DMS153 treated with DMSO at 0.1 percent for 48 hours (cell line): ENCODE results near the gene TNF.

Experiments
- DNase-seq: peaks from one replicate; lab custom pipeline; 2025; ENCODE audit not compliant: unreplicated experiment; lab: John Stamatoyannopoulos, UW

TNF gene

DNA sequence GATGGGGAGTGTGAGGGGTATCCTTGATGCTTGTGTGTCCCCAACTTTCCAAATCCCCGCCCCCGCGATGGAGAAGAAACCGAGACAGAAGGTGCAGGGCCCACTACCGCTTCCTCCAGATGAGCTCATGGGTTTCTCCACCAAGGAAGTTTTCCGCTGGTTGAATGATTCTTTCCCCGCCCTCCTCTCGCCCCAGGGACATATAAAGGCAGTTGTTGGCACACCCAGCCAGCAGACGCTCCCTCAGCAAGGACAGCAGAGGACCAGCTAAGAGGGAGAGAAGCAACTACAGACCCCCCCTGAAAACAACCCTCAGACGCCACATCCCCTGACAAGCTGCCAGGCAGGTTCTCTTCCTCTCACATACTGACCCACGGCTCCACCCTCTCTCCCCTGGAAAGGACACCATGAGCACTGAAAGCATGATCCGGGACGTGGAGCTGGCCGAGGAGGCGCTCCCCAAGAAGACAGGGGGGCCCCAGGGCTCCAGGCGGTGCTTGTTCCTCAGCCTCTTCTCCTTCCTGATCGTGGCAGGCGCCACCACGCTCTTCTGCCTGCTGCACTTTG, at the start of gene TNF:
TSS of gene TNF (plus strand) at position 231 of the 567 bp plus-strand sequence. CDS start at position 408, 177 bp downstream.
- no peak for DNase-seq

DNA sequence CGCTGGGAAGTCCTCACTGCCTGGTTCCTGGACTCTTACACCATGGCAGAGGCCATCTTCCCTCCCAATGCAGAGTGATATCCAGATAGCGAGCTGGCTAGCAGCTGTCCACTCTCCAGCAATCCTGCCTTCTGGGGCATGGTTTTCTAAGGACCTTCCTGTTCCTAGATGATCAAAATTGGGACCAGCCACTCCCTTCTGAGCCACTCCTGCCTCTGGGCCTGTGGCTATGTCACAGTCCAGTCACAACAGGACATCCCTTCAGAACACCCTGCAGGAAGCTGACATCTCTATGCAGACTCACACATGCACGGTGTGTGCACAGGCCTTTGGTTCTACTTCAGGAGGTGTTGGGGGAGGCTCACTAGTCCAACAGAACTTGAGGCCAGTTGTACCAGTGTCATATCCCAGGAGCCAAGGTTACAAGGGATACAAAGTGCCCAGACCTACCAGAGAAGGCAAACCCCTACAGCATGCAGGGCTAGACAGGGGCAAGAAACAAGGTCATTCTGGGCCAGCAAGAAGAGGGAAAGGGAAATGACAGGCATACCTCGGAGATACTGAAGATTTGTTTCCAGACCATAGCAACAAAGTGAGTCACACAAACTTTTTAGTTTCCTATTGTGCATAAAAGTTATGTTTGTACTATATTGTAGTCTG, 49.3 kb upstream of the TNF start:
- no peak for DNase-seq

DNA sequence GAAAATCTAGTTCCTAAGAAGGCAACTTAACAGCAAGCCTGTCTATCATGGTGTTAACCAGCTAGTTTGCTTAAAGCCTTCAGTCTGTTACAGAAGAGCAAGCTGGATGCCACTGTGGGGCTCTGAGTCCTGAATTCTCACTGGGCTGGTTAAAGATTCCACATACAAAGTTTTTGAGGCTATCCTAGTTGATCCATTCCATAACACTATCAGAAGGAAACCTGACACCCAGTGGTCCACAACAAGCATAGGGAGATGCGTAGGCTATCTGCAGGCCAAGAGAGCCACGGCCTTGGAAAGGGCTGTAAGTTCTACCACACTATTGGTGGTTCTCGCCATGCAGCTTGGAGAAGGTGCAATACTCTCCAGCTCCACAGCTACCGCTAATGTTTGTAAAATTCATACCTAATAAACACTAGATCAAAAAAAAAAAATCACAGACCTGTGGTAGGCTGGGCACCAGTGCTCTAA, 47.0 kb upstream of the TNF start:
- no peak for DNase-seq

DNA sequence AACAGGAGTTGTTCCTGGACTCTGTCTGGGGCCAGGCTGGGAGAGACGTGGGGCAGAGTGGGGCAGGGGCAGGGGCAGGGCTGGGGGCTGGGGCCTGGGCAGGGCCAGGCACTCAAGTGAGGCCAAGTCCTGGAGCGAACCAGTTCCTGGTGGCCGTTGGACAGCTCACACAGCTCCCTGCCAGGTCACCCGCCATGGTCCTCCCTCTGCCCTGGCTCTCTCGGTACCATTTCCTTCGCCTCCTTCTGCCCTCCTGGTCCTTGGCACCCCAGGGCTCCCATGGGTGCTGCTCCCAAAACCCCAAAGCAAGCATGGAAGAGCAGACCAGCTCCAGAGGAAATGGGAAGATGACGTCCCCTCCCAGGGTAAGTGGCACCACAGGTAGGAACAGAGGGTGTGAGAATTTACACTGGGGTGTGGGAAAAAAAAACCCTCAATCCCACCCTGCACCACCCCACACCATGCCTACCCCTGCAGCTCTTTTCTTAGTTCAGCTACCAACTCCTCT, 46.5 kb upstream of the TNF start, which contains the start of gene MCCD1:
TSS of gene MCCD1 (plus strand) at position 142 of the 508 bp plus-strand sequence. CDS start at position 195, 53 bp downstream.
- DNase-seq = no peak

DNA sequence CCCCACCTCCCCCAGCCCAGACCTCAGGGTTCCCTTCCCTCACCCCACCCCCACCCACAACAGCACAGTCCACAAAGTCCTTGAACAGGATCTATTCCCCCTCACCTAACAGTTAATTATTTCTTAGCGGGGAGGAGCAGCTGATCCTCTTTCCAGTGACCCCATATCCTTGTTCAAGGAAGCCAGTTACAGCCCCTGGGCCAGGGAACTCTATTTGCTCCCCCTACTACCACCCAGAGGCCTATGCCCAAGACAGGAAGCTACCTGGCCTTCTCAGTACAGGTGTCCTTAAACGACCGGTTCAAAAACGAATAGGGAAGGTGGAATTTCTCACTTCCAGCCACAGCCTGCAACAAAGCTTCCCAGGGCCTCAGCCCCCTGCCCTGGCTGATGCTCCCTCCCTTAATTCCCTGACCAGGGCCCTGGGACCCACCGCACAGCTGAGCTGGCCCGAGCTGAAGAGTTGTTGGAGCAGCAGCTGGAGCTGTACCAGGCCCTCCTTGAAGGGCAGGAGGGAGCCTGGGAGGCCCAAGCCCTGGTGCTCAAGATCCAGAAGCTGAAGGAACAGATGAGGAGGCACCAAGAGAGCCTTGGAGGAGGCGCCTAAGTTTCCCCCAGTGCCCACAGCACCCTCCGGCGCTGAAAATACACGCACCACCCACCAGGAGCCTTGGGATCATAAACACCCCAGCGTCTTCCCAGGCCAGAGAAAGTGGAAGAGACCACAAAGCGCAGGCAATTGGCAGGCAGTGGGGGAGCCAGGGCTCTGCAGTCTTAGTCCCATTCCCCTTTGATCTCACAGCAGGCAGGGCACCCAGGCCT, 45.8 kb upstream of the TNF start:
- DNase-seq = no peak

DNA sequence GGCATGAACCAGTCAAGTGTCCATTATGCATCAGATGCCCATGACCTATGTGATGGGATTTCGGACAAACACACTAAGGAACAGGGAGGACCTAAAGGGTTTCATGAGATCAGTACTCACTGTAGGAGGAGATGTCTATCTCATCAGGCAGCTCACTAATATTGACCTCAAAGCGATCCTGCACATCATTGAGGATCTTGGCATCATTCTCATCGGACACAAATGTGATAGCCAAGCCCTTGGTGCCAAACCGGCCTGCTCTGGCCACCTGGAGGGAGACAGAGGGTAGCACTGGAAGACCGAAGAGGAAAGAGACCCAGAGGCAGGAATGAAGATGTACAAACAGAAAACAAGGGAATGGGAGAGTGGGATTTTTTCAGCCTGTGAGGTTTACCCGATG, 44.7 kb upstream of the TNF start:
- no peak for DNase-seq

DNA sequence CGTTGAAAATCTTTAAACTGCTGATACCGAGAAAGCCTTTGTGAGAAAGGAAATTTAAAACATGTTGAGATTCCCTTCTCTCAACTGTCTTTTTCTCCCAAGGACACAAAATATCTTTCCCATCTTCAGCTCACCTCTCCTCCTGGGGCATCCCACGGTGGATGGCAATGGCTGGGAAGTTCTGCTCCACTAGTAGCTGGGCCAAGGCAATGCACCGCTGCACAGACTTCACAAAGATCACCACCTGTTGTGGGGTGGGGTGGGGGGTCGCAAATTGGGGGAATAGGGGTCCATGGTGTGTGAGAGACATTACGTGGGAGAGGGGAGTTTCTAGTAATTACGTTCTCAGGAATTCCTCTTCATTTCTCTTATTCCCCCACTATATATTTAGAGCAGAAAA, 44.2 kb upstream of the TNF start:
- no peak for DNase-seq

DNA sequence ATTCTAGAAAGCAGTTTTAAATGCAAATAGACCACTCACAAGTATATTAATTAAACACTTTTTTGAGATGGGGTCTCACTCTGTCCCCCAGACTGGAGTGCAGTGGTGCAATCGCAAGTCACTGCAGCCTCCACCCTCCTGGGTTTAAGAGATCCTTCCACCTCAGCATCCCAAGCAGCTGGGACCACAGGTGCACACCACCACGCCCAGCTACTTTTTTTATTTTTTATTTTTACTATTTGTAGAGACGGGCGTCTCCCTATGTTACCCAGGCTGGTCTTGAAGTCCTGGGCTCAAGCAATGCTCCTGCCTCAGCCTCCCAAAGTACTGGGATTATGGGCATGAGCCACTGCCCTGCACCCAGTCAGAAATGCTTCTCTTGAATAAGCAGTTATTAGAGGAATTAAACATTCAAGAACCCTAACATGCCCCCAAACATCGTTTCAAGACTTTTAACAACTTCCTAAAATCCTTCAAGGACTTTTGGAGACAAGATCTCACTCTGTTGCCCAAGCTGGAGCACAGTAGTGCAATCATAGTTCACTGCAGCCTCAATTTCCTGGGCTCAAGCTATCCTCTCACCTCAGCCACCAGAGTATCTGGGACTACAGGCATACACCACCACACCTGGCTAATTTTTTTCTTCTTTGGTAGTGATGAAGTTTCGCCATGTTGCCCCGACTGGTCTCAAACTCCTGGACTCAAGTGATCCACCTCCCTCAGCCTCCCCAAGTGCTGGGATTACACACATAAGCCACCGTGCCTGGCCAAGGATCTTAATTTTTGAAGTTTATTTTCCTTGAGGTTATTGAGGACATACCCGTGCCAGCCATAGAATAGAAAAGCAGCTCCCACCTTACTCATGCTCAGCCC, 43.4 kb upstream of the TNF start:
- DNase-seq = no peak

DNA sequence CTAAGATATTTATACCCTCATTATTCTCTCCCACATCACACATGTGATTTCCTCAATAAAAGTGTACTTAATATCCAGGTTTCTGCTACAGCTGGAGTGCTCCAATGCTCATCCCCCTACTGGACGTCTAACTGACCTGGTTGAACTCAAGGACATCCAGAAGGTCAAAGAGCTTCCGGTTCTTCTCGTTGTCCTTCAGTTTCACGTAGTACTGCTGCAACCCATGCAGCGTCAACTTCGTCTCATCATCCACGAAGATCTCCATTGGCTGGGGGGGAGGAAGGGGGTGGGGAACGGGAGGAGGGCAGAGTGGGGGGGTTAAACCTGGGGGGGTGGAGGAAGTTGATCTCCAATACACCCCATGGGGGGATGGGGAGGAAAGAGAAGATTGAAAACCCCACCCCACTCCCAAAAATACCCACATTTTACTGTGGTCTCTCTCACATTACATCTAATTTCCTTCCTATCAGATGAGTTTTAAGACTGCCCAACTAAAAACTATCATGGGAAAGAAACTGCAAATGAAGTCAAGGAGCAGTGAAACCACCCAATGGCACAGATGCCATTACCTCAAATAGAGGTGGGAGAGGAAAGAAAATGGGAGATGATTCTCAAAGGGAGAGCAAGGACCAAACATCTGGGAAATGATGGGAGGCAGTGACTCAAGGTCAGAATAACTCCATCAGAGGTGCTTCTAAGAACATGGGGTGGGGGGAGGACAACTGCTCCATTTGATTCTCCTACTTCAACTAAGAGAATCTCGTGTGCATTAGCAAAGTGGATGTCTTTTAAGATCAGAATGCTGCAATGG, 42.5 kb upstream of the TNF start:
- no peak for DNase-seq

DNA sequence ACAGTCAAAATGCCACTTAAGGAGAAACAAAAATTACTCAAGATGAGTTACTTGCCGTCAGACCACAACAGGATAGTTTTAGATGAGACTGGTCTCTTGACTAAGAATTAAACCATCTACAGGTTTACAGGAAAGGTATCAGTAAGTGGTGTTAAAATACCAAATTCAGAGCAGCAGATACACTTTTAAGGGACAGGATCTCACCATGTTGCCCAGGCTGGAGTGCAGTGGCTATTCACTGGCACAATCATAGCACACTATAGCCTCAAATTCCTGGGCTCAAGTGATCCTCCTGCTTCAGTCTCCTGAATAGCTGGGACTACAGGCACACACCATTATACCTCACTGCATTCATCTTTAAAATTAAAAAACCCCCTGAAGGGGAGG, 41.9 kb upstream of the TNF start:
- no peak for DNase-seq

DNA sequence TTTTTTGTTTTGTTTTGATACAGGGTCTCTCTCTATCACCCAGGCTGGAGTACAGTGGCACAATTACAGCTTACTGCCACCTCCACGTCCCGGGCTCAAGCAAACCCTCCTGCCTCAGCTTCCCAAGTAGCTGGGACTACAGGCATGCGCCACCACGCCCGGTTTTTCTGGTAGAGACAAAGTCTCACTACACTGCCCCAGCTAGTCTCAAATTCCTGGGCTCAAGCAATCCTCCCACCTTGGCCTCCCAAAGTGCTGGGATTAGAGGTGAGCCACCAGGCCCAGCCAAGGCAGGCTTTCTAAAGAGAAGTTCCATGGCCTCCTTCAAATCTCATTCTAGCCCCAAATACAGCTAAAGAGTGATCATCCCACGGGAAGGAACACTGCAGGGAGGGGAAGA, 41.4 kb upstream of the TNF start:
- DNase-seq = no peak

DNA sequence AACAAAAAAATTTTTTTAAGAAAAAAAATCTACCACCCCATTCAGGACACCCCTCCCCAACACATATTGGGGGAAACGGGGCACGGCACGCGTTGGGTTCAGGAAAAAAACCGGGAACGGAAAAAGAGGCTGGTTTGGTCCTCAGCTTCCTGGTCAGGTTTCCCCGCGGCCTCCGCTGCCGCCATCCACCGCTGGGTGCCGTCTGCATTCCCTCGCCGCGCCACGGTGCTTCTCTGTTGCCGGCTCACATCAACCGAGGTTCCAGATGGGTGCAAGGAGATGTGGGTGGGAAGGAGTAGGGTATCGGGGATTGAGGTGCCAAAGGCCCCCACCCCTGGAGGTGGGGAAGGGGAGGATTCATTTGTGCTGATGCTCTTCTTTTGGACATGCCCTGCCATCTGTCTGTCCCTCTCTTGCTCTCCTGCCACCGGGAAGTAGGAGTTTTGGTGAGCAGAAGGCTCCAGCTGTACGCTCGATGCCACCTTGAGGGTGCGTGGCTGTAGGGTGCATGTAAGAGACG, 40.8 kb upstream of the TNF start:
- no peak for DNase-seq

DNA sequence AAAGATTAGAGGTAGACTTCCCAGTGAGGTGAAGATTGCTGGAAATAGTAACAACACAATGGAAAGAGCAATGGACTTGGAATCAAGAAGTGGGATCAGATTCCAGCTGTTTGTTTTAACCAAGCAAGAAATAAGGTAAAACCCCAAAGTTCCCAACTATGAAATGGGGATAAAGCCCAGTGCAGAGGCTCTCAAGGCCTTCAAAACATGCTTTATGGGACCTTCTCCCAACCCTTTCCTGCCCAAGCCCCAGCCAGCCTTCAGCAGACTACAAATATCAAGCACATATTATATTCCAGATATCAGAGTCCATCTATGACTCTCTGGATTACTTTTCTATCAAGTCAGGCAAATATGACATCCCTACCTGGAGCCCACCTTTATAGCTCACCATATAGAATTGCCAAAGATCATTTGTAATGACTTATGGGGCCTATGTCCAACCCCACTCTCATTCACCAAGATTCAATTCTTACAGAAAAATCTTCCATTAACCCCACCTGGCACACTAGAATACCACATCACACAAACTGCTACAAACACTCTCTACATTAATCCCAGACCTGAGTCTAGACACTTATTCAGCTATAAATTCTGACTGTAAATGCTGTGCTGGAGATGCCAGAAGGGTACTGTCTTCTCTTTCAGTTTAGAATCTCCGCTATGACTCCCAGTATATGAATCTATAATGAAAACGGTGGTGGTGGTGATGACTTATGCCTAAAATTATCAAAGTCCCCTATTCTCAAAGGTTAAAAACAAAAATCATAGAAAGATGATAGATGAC, 39.6 kb upstream of the TNF start:
- no peak for DNase-seq

DNA sequence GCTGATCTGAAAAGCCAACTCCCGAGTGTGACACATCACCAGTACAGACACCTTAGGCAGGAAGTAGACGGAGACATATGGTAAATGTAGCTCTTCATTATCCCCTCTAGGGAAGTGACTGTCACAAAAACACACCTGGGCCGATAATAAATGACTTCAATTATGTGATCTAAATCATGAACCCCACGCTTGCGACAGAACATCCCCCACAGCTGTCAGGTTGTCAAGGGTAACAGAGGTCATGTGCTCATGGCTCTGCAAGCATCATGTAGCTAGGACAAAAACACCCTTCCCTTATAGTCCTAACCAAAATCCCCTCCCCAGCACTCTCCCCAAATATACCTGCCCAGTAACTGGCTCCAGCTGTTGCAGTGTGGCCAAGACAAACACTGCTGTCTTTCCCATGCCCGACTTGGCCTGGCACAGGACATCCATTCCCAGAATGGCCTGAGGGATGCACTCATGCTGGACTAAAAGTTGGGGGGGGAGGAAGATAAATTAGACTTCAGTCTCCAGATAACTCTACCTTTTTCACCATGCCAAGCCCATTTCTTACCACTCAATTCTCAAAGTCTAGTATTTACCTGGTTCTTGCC, 36.5 kb upstream of the TNF start:
- no peak for DNase-seq

DNA sequence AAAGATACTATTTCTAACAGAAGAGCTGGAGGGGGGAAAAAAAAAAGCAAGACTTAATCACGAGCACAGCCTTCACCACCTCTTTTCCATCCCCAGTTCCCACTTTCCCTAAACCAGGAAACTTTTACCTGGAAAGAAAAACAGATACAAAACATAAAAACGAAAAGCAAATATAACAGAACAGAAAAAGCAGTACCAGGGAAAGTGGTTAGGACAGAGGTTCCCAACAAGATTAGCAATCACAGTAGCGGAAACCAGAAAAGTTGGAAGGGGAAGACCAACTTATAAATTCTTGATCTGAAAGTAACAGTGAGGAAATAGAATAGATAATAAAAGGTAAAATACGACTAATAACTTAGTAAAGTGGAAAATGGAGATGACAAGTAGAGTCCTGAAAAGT, 34.7 kb upstream of the TNF start:
- DNase-seq = no peak

DNA sequence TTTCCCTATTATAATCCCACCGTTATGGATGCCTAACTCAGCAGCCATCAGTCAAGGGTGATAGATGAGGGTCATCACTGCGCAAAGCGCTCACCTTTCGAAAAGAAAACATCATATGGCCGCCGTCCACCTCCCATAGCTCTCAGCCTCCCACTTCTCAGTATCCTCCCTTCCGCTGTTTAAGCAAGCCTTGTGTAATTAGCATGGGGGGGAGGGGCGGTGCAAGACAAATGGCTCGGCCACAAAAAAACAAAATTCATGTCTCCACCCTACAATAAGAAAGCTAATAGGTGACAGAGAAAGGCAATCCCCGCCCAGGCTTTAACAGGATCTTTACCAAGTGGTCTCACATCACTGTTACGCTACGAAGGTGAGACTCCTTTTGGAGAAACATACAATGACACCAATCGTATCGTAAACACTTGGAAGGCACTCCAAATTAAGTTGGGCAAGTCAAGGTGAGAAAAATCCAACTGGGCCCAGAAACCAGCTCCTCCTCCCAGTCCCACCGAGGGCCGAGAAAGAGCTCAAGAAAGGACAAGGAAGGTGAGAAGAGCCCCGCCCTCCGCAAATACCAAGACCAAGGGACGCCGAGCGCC, 34.2 kb upstream of the TNF start:
- peak; percentile 42 for DNase-seq

DNA sequence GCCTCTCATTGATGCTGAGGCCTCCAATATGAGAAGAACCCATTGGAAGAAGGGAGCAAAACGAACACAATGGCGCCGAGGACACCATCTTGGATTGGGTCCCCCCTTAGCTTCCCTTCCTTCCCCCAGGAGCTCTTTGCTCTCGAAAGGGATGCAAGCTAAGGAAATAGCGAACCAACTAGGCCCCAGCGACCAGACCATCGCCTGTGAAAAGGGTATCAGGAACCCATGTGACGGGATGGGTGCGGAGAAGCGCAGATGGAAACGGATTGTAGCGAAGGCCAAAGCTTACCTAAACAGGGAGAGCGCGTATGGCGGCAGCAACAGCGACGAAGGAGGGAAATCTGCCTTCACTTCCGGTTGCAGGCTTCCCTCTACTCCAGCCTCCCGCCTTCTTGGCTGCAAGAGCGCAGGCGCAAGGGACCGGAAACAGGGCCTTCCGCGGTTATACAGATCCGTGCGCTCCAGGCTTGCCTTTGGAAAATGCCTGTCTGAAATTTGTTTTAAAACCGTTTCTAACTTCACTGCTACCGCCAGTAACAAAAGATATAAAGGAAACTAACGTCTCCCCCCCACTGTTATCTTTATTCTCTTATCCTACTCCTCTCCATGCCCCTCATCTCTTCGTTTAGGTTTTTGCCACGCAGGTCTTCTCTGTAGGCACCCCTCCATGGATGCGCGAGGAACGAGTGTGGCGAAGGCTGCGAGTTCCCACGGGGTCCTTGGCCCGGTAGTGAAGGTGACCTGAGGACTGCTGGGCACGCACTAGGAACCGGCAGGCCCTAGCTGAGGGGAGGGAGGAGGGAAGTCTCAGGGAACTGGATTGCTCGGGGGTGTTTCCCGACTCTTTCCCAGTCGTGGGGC, 33.5 kb upstream of the TNF start, which contains the start of gene DDX39B:
TSS of gene DDX39B (minus strand) at position 346 of the 864 bp plus-strand sequence. CDS start 1,471 bp downstream, outside the sequence.
- DNase-seq = peak; percentile 97
